ENCODE data around the gene TIAM2. TPM values are rescaled to one million over a fixed set of nuclear protein-coding genes. Genes with fewer than 3 reads are reported as not detected.

TIAM2 gene
- total and polyA plus RNA-seq, 9 of the 15 experiments (the other 6 are each of a cell fraction or from before 2014, with no cell fraction given): 0.73 to 6.5 (median 4.3) TPM

DNA sequence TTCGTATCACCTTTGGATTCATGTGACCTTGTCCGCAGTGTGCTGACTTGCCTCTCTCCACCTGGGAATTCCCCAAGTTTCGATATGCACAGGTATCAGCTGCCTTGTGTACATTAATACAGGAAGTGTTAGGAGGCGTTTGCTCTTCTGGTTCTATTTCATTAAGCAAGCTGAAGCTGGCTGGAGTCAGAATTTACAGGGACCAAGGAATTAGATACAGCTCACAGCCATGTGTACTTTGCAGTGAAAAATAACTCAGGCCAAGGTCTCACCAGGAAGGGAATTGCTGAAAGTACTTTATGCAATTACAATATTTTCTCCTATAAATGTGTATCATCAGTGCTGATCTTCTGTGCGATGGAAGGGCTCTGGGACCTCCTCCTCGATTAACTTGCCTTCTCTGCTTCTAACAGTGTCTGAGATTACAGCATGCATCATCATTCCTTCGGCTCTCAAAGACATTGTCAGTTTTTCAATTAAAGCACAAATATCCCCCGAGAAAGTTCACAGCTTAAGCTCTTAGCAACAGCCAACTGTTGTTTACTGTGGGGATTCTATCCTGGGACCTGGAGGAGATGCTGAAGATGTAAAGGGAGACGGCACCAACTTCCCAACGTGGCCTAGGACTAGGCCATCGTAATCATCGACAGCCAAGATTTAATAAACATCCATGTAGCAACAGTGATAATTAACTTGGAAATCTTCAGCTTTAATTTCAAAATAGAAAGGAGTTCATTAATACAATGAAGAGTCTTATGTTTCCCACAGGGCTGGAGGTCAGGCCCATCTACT, 13.8 kb upstream of the TIAM2 start:
- Histone ChIP-seq H3K27me3 (ENCODE audit: control insufficient read depth in 2 of 2, insufficient read depth in 2 of 2, low read length in 2 of 2) (peaks cover 12 to 17% of the 10 kb centered on the region in 2 experiments; a peak in 4 of 5 replicates), H2AFZ (ENCODE audit: low read depth, low read length) (no peak overlapping the region), H3K79me2 (ENCODE audit: control insufficient read depth, insufficient read depth, low read length) (no peaks in the 10 kb centered on the region), H3K27ac (ENCODE audit: extremely low read depth, low read depth, low read length) (no peak overlapping the region), H3K36me3 (ENCODE audit: control insufficient read depth, insufficient read depth, low read length) (no peaks in the 10 kb centered on the region), H3K4me2 (ENCODE audit: insufficient read depth, low read length) (no peak overlapping the region), H3K4me1 (replicated peaks in 1 of 2; ENCODE audit: control insufficient read depth in 2 of 2, insufficient read depth in 2 of 2, low read length in 2 of 2) (no peaks in the 10 kb centered on the region), H3K9me3 (replicated peaks; ENCODE audit: control insufficient read depth, insufficient read depth, low read depth, low read length) (no peaks in the 10 kb centered on the region), H3K9ac (ENCODE audit: insufficient read depth in 1 of 2, low read depth in 2 of 2, low read length in 2 of 2) (no peak overlapping the region), H3K4me3 (no peak overlapping the region), H3K9me1 (ENCODE audit: control insufficient read depth, insufficient read depth, low read length) (no peaks in the 10 kb centered on the region), H4K20me1 (replicated peaks; ENCODE audit: control insufficient read depth, insufficient read depth, low read length) (no peaks in the 10 kb centered on the region)
- in situ Hi-C loops (cut with MboI) (no loop called here), intact Hi-C loops (cut with micrococcal nuclease) (no loop called here)
- no peak for FAIRE-seq
- ChIA-PET POLR2A (interaction anchor here (1.1 to 1.9 kb wide), 2 partner anchors 9 to 30 kb away, joined by 5 to 6 read pairs; no protein-coding TSS in a partner anchor), CTCF (ENCODE audit: low intra/inter-chr PET ratio) (no interaction called here)
- WGBS (ENCODE audit: insufficient coverage, low coverage, missing lambda C conversion rate): 2% methylated on average over 12 of the region's 12 CpGs
- ATAC-seq: no peak
- TF ChIP-seq HLTF (IDR thresholded peaks at IDR 0.05) (no peak), GATAD2A (IDR thresholded peaks at IDR 0.05) (no peak), CBFB (CRISPR knock-in tag; IDR thresholded peaks at IDR 0.05) (no peak), PTBP1 (IDR thresholded peaks at IDR 0.05; ENCODE audit: low read depth, low read length) (no peak), ZKSCAN3 (CRISPR knock-in tag; IDR thresholded peaks at IDR 0.05) (no peak), RBBP5 (IDR thresholded peaks at IDR 0.05; ENCODE audit: borderline replicate concordance, insufficient read depth, low read length, poor library complexity, severe bottlenecking) (no peak)
- TF ChIP-seq, protein P1, sequence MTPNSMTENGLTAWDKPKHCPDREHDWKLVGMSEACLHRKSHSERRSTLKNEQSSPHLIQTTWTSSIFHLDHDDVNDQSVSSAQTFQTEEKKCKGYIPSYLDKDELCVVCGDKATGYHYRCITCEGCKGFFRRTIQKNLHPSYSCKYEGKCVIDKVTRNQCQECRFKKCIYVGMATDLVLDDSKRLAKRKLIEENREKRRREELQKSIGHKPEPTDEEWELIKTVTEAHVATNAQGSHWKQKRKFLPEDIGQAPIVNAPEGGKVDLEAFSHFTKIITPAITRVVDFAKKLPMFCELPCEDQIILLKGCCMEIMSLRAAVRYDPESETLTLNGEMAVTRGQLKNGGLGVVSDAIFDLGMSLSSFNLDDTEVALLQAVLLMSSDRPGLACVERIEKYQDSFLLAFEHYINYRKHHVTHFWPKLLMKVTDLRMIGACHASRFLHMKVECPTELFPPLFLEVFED (CRISPR knock-in tag; conservative IDR thresholded peaks at IDR 0.05): no peak
- TF ChIP-seq, protein P2, sequence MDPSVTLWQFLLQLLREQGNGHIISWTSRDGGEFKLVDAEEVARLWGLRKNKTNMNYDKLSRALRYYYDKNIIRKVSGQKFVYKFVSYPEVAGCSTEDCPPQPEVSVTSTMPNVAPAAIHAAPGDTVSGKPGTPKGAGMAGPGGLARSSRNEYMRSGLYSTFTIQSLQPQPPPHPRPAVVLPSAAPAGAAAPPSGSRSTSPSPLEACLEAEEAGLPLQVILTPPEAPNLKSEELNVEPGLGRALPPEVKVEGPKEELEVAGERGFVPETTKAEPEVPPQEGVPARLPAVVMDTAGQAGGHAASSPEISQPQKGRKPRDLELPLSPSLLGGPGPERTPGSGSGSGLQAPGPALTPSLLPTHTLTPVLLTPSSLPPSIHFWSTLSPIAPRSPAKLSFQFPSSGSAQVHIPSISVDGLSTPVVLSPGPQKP (CRISPR knock-in tag; IDR thresholded peaks at IDR 0.05): no peak
- TF ChIP-seq, protein P3, sequence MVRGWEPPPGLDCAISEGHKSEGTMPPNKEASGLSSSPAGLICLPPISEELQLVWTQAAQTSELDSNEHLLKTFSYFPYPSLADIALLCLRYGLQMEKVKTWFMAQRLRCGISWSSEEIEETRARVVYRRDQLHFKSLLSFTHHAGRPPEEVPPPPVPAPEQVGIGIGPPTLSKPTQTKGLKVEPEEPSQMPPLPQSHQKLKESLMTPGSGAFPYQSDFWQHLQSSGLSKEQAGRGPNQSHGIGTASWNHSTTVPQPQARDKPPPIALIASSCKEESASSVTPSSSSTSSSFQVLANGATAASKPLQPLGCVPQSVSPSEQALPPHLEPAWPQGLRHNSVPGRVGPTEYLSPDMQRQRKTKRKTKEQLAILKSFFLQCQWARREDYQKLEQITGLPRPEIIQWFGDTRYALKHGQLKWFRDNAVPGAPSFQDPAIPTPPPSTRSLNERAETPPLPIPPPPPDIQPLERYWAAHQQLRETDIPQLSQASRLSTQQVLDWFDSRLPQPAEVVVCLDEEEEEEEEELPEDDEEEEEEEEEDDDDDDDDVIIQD (CRISPR knock-in tag; IDR thresholded peaks at IDR 0.05): no peak
- TF ChIP-seq, protein P4, sequence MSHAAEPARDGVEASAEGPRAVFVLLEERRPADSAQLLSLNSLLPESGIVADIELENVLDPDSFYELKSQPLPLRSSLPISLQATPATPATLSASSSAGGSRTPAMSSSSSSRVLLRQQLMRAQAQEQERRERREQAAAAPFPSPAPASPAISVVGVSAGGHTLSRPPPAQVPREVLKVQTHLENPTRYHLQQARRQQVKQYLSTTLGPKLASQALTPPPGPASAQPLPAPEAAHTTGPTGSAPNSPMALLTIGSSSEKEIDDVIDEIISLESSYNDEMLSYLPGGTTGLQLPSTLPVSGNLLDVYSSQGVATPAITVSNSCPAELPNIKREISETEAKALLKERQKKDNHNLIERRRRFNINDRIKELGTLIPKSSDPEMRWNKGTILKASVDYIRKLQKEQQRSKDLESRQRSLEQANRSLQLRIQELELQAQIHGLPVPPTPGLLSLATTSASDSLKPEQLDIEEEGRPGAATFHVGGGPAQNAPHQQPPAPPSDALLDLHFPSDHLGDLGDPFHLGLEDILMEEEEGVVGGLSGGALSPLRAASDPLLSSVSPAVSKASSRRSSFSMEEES (CRISPR knock-in tag; IDR thresholded peaks at IDR 0.05): no peak
- TF ChIP-seq, protein P5, sequence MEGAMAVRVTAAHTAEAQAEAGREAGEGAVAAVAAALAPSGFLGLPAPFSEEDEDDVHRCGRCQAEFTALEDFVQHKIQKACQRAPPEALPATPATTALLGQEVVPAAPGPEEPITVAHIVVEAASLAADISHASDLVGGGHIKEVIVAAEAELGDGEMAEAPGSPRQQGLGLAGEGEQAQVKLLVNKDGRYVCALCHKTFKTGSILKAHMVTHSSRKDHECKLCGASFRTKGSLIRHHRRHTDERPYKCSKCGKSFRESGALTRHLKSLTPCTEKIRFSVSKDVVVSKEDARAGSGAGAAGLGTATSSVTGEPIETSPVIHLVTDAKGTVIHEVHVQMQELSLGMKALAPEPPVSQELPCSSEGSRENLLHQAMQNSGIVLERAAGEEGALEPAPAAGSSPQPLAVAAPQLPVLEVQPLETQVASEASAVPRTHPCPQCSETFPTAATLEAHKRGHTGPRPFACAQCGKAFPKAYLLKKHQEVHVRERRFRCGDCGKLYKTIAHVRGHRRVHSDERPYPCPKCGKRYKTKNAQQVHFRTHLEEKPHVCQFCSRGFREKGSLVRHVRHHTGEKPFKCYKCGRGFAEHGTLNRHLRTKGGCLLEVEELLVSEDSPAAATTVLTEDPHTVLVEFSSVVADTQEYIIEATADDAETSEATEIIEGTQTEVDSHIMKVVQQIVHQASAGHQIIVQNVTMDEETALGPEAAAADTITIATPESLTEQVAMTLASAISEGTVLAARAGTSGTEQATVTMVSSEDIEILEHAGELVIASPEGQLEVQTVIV (CRISPR knock-in tag; IDR thresholded peaks at IDR 0.05; ENCODE audit: borderline replicate concordance): no peak
- BruUV-seq (replicated peaks): no TSS peak
- DNase-seq (ENCODE audit: extremely low read depth in 1 of 4, low spot score in 3 of 4): no peak

Data from K562 (cell line).